ENCODE data around the gene NCOR2.

DNA sequence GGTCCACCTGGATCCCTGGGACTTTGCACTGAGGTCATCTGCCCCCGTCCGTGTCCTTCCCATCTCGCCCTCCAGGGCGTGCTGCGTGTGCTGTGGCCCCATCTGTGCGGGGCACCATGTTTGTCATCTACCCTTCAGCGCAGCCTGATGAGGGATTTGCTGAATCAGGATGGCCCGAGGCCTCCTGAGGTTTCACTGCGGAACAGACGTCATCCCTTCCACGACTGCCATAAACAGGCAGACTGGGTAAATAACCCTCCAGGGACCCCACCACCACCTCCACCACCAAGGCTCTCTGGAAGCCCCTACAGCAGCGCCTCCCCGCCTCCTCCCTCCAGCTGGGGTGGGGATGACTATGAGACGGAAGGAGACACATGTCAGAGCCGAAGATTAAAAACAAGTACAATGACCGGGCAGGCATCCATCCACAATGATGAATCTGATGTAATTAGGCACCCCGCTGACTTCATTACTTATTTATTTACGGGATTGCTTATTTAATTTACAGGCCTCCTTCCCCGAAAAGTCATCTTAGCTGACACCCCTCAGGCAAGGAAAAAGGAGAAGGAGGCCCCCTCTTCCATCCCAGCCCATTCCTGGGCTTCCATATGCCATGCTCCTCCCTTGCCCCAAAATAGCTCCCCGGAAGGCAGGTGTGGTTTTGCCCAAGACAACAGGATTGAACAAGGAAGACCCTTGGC is 39.4 kb downstream of the NCOR2 start:
- TF ChIP-seq, protein P1, sequence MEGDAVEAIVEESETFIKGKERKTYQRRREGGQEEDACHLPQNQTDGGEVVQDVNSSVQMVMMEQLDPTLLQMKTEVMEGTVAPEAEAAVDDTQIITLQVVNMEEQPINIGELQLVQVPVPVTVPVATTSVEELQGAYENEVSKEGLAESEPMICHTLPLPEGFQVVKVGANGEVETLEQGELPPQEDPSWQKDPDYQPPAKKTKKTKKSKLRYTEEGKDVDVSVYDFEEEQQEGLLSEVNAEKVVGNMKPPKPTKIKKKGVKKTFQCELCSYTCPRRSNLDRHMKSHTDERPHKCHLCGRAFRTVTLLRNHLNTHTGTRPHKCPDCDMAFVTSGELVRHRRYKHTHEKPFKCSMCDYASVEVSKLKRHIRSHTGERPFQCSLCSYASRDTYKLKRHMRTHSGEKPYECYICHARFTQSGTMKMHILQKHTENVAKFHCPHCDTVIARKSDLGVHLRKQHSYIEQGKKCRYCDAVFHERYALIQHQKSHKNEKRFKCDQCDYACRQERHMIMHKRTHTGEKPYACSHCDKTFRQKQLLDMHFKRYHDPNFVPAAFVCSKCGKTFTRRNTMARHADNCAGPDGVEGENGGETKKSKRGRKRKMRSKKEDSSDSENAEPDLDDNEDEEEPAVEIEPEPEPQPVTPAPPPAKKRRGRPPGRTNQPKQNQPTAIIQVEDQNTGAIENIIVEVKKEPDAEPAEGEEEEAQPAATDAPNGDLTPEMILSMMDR (IDR thresholded peaks at IDR 0.05), result no peak
- no peak for TF ChIP-seq EZH2 (IDR thresholded peaks at IDR 0.05; ENCODE audit: borderline replicate concordance, insufficient read depth, low read depth, low read length, poor library complexity, severe bottlenecking)

All from B cell (primary cell).